Thyroid gland (tissue), 4 donors: ENCODE results near the gene PTPRN2. TPM values are rescaled to one million over a fixed set of nuclear protein-coding genes. Genes with fewer than 3 reads are reported as not detected.

Experiments
- DNase-seq, 2 donors: peaks; one replicate each; pipeline ENCODE4 v3.0.0-alpha.2; 2019
- H3K27ac ChIP-seq, 3 donors: fragments of 200-600 bp; sonication (generic); 1 replicate in 2 of 3; 2 replicates in 1 of 3; pipeline ENCODE4 v1.5.1; 2016 to 2019; ENCODE audit warnings: mild to moderate bottlenecking in 1 of 3, moderate library complexity in 1 of 3
- H3K27me3 ChIP-seq: fragments of 200-600 bp; sonication (generic); one replicate; pipeline ENCODE4 v1.5.1; 2019
- H3K36me3 ChIP-seq, 2 donors: fragments of 200-600 bp; sonication (generic); one replicate each; pipeline ENCODE4 v1.5.1; 2016 to 2019
- H3K4me1 ChIP-seq, 2 donors: fragments of 200-600 bp; sonication (generic); one replicate each; pipeline ENCODE4 v1.5.1; 2017 to 2019
- H3K4me3 ChIP-seq, 3 donors: fragments of 200-600 bp; sonication (generic); replicated peaks in 1 of 3; 1 replicate in 2 of 3; 2 replicates in 1 of 3; pipeline ENCODE4 v1.5.1; 2016; ENCODE audit warnings: mild to moderate bottlenecking in 1 of 3
- H3K9me3 ChIP-seq: fragments of 200-600 bp; sonication (generic); one replicate; pipeline ENCODE4 v1.5.1; 2017
- POLR2A ChIP-seq, 2 donors: fragments of 450-650 bp; IDR thresholded peaks; one replicate each; pipeline ENCODE4 v1.6.1; 2017; ENCODE audit warnings: antibody characterized with exemption in 2 of 2, mild to moderate bottlenecking in 2 of 2, moderate library complexity in 1 of 2
- WGBS, 2 donors: methylation state at CpG; one replicate each; pipeline ENCODE4 v1.1.5; 2017; 5-methylcytosine and 5-hydroxymethylcytosine counted together
- intact Hi-C: fragments of 100-400 bp; cut with DNase I; formaldehyde crosslinking; loops from one replicate; pipeline ENCODE4 v1.15.1; 2023
- total RNA-seq, 4 donors: library from RNA; depleted of rRNA; stranded (reverse); fragments of >200 nt; gene quantifications; one replicate each; pipeline ENCODE4 v1.2.3, GENCODE V29; 2016
- TF ChIP-seq, protein P1 (sequence below), 6 experiments: fragments of 200-600 bp in 3 of 6; fragments of 450-650 bp in 3 of 6; sonication (generic) in 3 of 6; IDR thresholded peaks; one replicate each; pipeline ENCODE4 v1.5.1; 2016 to 2019; ENCODE audit warnings: antibody characterized with exemption in 6 of 6, mild to moderate bottlenecking in 2 of 6, inconsistent platforms in 1 of 6, moderate library complexity in 1 of 6

The PTPRN2 gene
- total RNA-seq, 4 donors from 2014 or later = 4.2 to 9.9 (median 7.7) TPM

- 89% methylated on average over 12 of the region's 12 CpGs for WGBS, 2 donors
- H3K27ac ChIP-seq = no peak overlapping the region
Measured at GRCh38 chr7:157644946-157645345, 942.7 kb downstream of the PTPRN2 start.

DNA sequence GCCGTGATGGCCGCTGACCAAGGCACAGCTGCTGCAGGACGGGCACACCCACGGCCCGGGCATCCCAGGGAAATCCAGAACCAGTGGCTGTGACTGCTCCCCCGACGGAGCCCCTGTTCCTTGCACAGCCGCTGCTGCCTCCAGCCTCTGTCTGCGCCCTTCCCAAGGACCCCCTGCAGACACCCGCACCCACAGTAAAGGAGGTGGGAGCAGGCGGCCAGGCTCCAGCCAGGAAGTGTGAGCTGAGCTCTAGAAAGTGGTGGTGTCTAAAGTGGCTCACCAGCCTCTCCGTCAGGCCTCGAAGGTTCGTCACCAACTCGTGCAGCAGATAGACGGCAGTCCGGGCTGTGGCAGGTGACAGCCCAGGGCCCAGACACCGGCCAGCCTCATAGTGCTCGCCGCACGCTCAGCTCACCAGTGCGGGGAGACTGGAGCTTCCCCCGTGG lies 944.1 kb downstream of the PTPRN2 start:
- no peak for TF ChIP-seq POLR2A (IDR thresholded peaks at IDR 0.05)
- TF ChIP-seq, protein P1, sequence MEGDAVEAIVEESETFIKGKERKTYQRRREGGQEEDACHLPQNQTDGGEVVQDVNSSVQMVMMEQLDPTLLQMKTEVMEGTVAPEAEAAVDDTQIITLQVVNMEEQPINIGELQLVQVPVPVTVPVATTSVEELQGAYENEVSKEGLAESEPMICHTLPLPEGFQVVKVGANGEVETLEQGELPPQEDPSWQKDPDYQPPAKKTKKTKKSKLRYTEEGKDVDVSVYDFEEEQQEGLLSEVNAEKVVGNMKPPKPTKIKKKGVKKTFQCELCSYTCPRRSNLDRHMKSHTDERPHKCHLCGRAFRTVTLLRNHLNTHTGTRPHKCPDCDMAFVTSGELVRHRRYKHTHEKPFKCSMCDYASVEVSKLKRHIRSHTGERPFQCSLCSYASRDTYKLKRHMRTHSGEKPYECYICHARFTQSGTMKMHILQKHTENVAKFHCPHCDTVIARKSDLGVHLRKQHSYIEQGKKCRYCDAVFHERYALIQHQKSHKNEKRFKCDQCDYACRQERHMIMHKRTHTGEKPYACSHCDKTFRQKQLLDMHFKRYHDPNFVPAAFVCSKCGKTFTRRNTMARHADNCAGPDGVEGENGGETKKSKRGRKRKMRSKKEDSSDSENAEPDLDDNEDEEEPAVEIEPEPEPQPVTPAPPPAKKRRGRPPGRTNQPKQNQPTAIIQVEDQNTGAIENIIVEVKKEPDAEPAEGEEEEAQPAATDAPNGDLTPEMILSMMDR (IDR thresholded peaks at IDR 0.05) = no peak
- no peak for DNase-seq
- intact Hi-C loops = no loop called here
- H3K27me3 ChIP-seq = no peaks in the 10 kb centered on the region
- WGBS, 2 donors = 95% methylated on average over 12 to 23 of the region's 23 CpGs
- no peak overlapping the region for H3K27ac ChIP-seq
- H3K4me1 ChIP-seq = no peaks in the 10 kb centered on the region
- H3K4me3 ChIP-seq = no peak overlapping the region
- no peaks in the 10 kb centered on the region for H3K36me3 ChIP-seq
- no peaks in the 10 kb centered on the region for H3K9me3 ChIP-seq

More at GRCh38 chr7:157644946-157645345, 942.7 kb downstream of the PTPRN2 start:
- Histone ChIP-seq H3K27me3 (no peaks in the 10 kb centered on the region), H3K9me3 (no peaks in the 10 kb centered on the region), H3K36me3 (no peaks in the 10 kb centered on the region), H3K4me3 (no peak overlapping the region), H3K4me1 (no peaks in the 10 kb centered on the region)
- DNase-seq = no peak
- intact Hi-C loops = no loop called here
- TF ChIP-seq, protein P1 (IDR thresholded peaks at IDR 0.05) = no peak
- no peak for TF ChIP-seq POLR2A (IDR thresholded peaks at IDR 0.05)

DNA sequence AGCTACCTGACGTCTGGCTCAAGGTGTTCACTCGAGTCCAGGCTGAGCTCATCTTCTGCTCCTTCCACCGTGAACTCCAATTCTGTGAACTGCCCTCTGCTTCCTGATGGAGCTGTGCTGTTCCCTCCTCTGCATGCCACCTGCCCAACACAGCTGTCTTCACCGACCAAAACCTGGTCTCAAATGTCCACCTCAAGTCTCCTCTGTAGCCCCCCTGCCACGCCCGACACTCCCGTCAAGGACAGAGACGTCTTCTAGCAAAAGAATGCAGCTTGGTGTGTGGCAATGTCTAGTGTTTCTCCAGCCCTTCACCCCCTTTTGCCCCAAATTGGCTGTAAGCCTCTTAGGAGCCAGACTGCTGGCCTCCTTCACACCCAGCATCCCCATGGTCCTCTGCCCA lies 945.8 kb downstream of the PTPRN2 start:
- Histone ChIP-seq H3K4me3 (no peak overlapping the region), H3K4me1 (no peaks in the 10 kb centered on the region), H3K27me3 (no peaks in the 10 kb centered on the region), H3K36me3 (no peaks in the 10 kb centered on the region), H3K9me3 (no peaks in the 10 kb centered on the region), H3K27ac (no peak overlapping the region)
- DNase-seq = no peak
- intact Hi-C loops = no loop called here
- TF ChIP-seq, protein P1 (IDR thresholded peaks at IDR 0.05) = no peak
- TF ChIP-seq POLR2A (IDR thresholded peaks at IDR 0.05) = no peak
- WGBS, 2 donors = 60 to 76% methylated on average over 8 of the region's 8 CpGs

DNA sequence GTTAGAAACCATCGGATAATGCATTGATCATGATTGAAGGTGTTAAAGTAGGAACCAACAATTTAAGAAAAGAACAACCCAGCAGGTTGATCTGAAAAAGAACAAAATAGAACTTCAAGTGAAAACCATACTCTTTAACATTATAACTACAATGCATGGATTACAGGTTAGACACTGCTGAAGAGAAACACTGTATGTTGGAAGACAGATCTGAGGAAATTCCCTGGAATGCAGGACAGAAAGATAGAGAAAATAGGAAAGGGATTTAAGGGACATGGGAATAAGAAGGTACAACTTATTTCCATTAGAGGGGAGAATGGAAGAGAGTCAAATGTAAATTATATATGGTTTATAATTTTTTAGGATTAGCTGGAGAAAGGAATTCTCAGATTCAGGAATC lies 947.5 kb downstream of the PTPRN2 start:
- TF ChIP-seq, protein P1 (IDR thresholded peaks at IDR 0.05) = no peak
- TF ChIP-seq POLR2A (IDR thresholded peaks at IDR 0.05) = no peak
- no peak for DNase-seq
- no peaks in the 10 kb centered on the region for H3K36me3 ChIP-seq
- no peaks in the 10 kb centered on the region for H3K4me1 ChIP-seq
- no peak overlapping the region for H3K27ac ChIP-seq
- H3K27me3 ChIP-seq = no peaks in the 10 kb centered on the region
- H3K4me3 ChIP-seq = no peak overlapping the region
- 93 to 97% methylated on average over 1 of the region's 1 CpG for WGBS, 2 donors
- intact Hi-C loops = no loop called here
- H3K9me3 ChIP-seq = no peaks in the 10 kb centered on the region

GRCh38 chr7:157638563-157638962 lies 949.1 kb downstream of the PTPRN2 start:
- WGBS, 2 donors = 85 to 89% methylated on average over 8 of the region's 8 CpGs
- H3K36me3 ChIP-seq = no peaks in the 10 kb centered on the region
- no peaks in the 10 kb centered on the region for H3K9me3 ChIP-seq
- intact Hi-C loops = no loop called here
- no peaks in the 10 kb centered on the region for H3K4me1 ChIP-seq
- no peaks in the 10 kb centered on the region for H3K27me3 ChIP-seq
- no peak overlapping the region for H3K4me3 ChIP-seq
- no peak for TF ChIP-seq POLR2A (IDR thresholded peaks at IDR 0.05)
- TF ChIP-seq, protein P1 (IDR thresholded peaks at IDR 0.05) = no peak
- DNase-seq = no peak
- H3K27ac ChIP-seq = no peak overlapping the region
